Dendritic cell treated with granulocyte-macrophage colony-stimulating factor and Interleukin-4, amounts not matched to agents 40 ng/mL and 50 ng/mL, for 4 days (primary cell): Measurements from ENCODE around the gene HEATR5A.
"Not testable (repeated sequence)": the region's sequence is repeated elsewhere in the genome, so short reads cannot be mapped to it uniquely, and the experiment has no call there.

Experiments used
- H3K27ac Mint-ChIP-seq: one replicate; pipeline ENCODE4 v1.8.0; 2022; ENCODE audit warnings: mild to moderate bottlenecking, mixed read lengths
- H3K27me3 Mint-ChIP-seq: one replicate; pipeline ENCODE4 v1.8.0; 2022; ENCODE audit warnings: mild to moderate bottlenecking, mixed read lengths
- H3K36me3 Mint-ChIP-seq: one replicate; pipeline ENCODE4 v1.8.0; 2022; ENCODE audit warnings: low read depth, mixed read lengths
- H3K4me1 Mint-ChIP-seq: one replicate; pipeline ENCODE4 v1.8.0; 2022; ENCODE audit warnings: low read depth, mixed read lengths
- H3K4me3 Mint-ChIP-seq: one replicate; pipeline ENCODE4 v1.8.0; 2022; ENCODE audit warnings: mild to moderate bottlenecking, moderate library complexity, mixed read lengths
- H3K9me3 Mint-ChIP-seq: one replicate; pipeline ENCODE4 v1.8.0; 2022; ENCODE audit warnings: mixed read lengths
- intact Hi-C: fragments of 100-400 bp; cut with micrococcal nuclease; formaldehyde crosslinking; loops from one replicate; pipeline ENCODE4 v1.15.0; 2022

The HEATR5A gene

GRCh38 chr14:31253746-31254471 lies 166.4 kb downstream of the HEATR5A start:
- no peak overlapping the region for H3K4me3 Mint-ChIP-seq
- no peaks in the 10 kb centered on the region for H3K27me3 Mint-ChIP-seq
- intact Hi-C loops = no loop called here
- peaks cover 20% of the 10 kb centered on the region for H3K4me1 Mint-ChIP-seq
- no peaks in the 10 kb centered on the region for H3K36me3 Mint-ChIP-seq
- no peaks in the 10 kb centered on the region for H3K9me3 Mint-ChIP-seq
- H3K27ac Mint-ChIP-seq = no peak overlapping the region

GRCh38 chr14:31252865-31253264 lies 167.5 kb downstream of the HEATR5A start:
- no peaks in the 10 kb centered on the region for H3K36me3 Mint-ChIP-seq
- no peaks in the 10 kb centered on the region for H3K9me3 Mint-ChIP-seq
- H3K4me3 Mint-ChIP-seq = no peak overlapping the region
- H3K27ac Mint-ChIP-seq = no peak overlapping the region
- intact Hi-C loops = no loop called here
- H3K27me3 Mint-ChIP-seq = no peaks in the 10 kb centered on the region
- peaks cover 22% of the 10 kb centered on the region for H3K4me1 Mint-ChIP-seq

- H3K9me3 Mint-ChIP-seq = no peaks in the 10 kb centered on the region
- H3K27ac Mint-ChIP-seq = no peak overlapping the region
- intact Hi-C loops = no loop called here
- peaks cover 16% of the 10 kb centered on the region for H3K4me1 Mint-ChIP-seq
- no peaks in the 10 kb centered on the region for H3K36me3 Mint-ChIP-seq
- no peak overlapping the region for H3K4me3 Mint-ChIP-seq
- no peaks in the 10 kb centered on the region for H3K27me3 Mint-ChIP-seq
Observed at GRCh38 chr14:31251028-31251958, 169.1 kb downstream of the HEATR5A start.

- no peak overlapping the region for H3K27ac Mint-ChIP-seq
- H3K27me3 Mint-ChIP-seq = no peaks in the 10 kb centered on the region
- no peak overlapping the region for H3K4me3 Mint-ChIP-seq
- H3K9me3 Mint-ChIP-seq = no peaks in the 10 kb centered on the region
- no peaks in the 10 kb centered on the region for H3K36me3 Mint-ChIP-seq
- peaks cover 33% of the 10 kb centered on the region for H3K4me1 Mint-ChIP-seq
- intact Hi-C loops = no loop called here
Observed at GRCh38 chr14:31244626-31245025, 175.7 kb downstream of the HEATR5A start.

- no peaks in the 10 kb centered on the region for H3K36me3 Mint-ChIP-seq
- intact Hi-C loops = no loop called here
- no peaks in the 10 kb centered on the region for H3K27me3 Mint-ChIP-seq
Observed at GRCh38 chr14:31243860-31244259, 176.5 kb downstream of the HEATR5A start.

GRCh38 chr14:31242161-31242940 lies 178.0 kb downstream of the HEATR5A start:
- peaks cover 33% of the 10 kb centered on the region for H3K4me1 Mint-ChIP-seq
- H3K36me3 Mint-ChIP-seq, H3K9me3 Mint-ChIP-seq, H3K27me3 Mint-ChIP-seq, H3K27ac Mint-ChIP-seq, H3K4me3 Mint-ChIP-seq, intact Hi-C loops: not testable (repeated sequence)

More at GRCh38 chr14:31243860-31244259, 176.5 kb downstream of the HEATR5A start:
- Mint-ChIP-seq H3K27ac (no peak overlapping the region), H3K9me3 (no peaks in the 10 kb centered on the region), H3K4me1 (peaks cover 38% of the 10 kb centered on the region), H3K4me3 (no peak overlapping the region)
